Coronary artery (tissue), 2 donors: Measurements from ENCODE around the gene TPRN.
"Not testable (repeated sequence)": the region's sequence is repeated elsewhere in the genome, so short reads cannot be mapped to it uniquely, and the experiment has no call there.

ENCODE experiments used
- DNase-seq: peaks from one replicate; pipeline ENCODE4 v3.0.0-alpha.2; 2017; ENCODE audit warnings: low spot score
- H3K27ac ChIP-seq, 2 donors: fragments of 200-600 bp; sonication (generic); one replicate each; pipeline ENCODE4 v1.5.1; 2016 to 2019
- H3K4me3 ChIP-seq: fragments of 200-600 bp; sonication (generic); 2 replicates; pipeline ENCODE4 v1.5.1; 2016; ENCODE audit warnings: mild to moderate bottlenecking, moderate library complexity
- TF ChIP-seq, protein P1 (sequence below): fragments of 200-600 bp; sonication (generic); IDR thresholded peaks from one replicate; pipeline ENCODE4 v1.5.1; 2019; ENCODE audit warnings: antibody characterized with exemption

Gene TPRN

DNA sequence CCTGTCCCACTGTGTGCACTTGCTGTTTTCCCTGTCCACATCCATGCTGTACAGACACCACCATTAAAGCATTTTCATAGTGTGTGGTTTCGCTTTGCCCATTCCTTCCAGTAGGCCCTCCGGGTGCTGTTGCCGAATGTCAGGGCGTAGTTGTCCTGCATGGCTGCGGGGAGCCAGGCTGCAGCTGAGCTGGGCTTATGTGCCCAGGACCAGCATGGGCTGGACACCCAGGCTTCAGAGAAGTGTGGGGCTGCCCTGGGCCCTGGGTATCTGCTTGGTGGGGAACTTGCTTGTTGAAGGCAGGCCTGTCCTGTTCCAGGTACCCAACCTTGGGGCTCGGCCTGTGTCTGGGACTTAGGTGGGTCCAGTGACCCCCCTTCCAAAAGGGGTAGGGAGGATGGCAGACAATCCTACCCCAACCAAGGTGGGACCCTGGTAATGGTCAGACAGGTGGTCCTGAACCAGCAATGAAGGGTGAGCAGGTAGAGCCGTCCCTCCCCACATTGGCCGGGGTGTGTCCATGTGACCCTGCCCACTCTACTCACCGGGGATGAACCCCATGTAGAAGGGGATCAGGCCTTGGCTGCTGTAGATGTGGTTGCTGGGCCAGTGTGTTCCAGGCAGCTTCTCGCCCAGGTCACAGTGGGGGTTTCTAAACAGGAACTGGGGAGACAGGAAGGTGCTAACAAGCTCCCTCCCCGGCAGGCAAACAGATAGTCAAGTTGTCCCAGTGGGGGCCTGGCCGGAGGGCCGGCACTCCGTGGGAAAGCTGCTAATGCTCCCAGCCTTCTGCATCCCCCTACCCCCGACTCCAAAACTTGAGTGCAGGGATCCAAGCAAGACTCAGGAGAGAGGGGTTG, 43.3 kb upstream of the TPRN start:
- no peak overlapping the region for H3K27ac ChIP-seq
- no peak overlapping the region for H3K4me3 ChIP-seq
- TF ChIP-seq, protein P1, sequence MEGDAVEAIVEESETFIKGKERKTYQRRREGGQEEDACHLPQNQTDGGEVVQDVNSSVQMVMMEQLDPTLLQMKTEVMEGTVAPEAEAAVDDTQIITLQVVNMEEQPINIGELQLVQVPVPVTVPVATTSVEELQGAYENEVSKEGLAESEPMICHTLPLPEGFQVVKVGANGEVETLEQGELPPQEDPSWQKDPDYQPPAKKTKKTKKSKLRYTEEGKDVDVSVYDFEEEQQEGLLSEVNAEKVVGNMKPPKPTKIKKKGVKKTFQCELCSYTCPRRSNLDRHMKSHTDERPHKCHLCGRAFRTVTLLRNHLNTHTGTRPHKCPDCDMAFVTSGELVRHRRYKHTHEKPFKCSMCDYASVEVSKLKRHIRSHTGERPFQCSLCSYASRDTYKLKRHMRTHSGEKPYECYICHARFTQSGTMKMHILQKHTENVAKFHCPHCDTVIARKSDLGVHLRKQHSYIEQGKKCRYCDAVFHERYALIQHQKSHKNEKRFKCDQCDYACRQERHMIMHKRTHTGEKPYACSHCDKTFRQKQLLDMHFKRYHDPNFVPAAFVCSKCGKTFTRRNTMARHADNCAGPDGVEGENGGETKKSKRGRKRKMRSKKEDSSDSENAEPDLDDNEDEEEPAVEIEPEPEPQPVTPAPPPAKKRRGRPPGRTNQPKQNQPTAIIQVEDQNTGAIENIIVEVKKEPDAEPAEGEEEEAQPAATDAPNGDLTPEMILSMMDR, result no peak
- no peak for DNase-seq

DNA sequence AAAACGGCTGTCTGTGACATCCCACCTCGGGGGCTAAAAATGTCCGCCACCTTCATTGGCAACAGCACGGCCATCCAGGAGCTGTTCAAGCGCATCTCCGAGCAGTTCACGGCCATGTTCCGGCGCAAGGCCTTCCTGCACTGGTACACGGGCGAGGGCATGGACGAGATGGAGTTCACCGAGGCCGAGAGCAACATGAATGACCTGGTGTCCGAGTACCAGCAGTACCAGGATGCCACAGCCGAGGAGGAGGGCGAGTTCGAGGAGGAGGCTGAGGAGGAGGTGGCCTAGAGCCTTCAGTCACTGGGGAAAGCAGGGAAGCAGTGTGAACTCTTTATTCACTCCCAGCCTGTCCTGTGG, 42.7 kb upstream of the TPRN start:
- H3K4me3 ChIP-seq, DNase-seq, H3K27ac ChIP-seq: not testable (repeated sequence)

DNA sequence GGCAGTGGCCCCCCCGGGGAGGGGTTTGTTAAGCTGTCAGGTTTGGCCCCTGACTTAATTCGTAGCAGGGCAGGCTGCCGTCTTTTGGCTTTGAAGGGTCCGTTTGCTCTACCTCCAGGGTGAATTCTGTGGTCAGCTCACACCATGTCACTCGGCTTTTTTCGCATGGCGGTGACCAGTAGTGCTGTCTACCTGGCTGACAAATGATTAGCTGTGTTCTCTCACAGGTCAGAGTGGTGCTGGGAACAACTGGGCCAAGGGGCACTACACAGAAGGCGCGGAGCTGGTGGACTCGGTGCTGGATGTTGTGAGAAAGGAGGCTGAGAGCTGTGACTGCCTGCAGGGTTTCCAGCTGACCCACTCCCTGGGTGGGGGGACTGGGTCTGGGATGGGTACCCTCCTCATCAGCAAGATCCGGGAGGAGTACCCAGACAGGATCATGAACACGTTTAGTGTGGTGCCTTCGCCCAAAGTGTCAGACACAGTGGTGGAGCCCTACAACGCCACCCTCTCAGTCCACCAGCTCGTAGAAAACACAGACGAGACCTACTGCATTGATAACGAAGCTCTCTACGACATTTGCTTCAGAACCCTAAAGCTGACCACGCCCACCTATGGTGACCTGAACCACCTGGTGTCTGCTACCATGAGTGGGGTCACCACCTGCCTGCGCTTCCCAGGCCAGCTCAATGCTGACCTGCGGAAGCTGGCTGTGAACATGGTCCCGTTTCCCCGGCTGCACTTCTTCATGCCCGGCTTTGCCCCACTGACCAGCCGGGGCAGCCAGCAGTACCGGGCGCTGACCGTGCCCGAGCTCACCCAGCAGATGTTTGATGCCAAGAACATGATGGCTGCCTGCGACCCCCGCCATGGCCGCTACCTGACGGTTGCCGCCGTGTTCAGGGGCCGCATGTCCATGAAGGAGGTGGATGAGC, 42.0 kb upstream of the TPRN start:
- DNase-seq, result no peak
- Histone ChIP-seq H3K4me3 (peak overlapping the region; percentile 99), H3K27ac (peak overlapping the region; percentile 89 to 100)
- TF ChIP-seq, protein P1, result no peak

DNA sequence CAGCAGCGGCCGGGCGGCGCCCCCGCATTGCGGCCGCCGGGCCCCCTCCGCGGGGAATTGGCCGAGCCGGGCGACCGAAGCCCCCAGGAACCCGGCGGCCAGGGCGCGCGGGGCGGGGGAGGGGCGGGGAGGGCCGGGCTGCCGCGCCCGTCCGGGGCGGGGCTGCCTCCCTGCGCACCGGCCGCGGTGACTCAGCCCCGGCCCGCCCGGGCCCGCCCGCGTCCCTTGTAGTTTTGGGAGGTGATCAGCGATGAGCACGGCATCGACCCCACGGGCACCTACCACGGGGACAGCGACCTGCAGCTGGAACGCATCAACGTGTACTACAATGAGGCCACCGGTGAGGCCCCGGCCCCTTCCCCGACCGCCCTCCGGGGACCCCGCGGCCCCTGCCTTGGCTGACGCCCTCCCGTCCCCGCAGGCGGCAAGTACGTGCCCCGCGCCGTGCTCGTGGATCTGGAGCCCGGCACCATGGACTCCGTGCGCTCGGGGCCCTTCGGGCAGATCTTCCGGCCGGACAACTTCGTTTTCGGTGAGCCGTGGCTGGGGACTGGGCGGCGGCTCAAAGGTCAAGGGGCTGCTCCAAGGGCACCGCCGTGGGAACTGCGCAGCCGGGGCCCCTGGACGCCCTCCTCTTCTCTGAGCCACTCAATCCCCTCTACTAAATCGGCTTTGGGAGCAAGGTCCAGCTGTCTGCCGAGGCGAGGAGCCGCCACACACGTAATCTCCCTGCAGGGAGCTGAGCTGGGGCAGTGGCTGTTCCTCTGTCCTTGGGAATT, 41.1 kb upstream of the TPRN start:
- peak overlapping the region; percentile 89 to 100 for H3K27ac ChIP-seq
- TF ChIP-seq, protein P1, result no peak
- no peak for DNase-seq
- peak overlapping the region; percentile 99 for H3K4me3 ChIP-seq

DNA sequence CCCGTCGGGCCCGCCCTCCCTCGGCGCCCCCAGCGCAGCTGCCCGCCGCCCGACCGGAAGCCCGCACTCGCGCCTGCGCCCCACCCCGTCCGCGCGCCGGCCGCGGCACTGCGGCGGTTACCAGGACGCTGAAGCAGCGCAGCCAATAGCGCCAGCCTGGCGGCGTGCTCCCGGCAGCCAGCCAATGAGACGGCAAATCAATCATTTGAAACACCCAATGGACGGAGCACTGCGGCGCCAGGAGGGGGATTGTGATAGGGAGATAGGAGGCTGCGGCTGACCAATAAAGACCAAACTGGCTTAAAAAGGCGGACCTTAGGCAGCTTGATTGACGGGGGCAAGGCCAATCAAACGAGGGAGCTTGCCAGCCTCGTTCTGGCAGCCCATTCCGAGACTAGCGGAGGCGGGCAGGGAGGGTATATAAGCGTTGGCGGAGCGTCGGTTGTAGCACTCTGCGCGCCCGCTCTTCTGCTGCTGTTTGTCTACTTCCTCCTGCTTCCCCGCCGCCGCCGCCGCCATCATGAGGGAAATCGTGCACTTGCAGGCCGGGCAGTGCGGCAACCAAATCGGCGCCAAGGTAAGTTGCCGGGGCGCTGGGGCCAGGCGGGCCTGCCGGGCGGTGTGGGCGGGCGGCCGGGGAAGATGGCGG, 40.4 kb upstream of the TPRN start, which contains the start of gene TUBB4B:
TSS of gene TUBB4B (plus strand) at position 447 of the 649 bp plus-strand sequence. CDS start at position 521, 74 bp downstream.
- H3K4me3 ChIP-seq, result peak within 1 kb of the TSS; percentile 99
- DNase-seq, result peak; percentile 99
- TF ChIP-seq, protein P1, result no peak

DNA sequence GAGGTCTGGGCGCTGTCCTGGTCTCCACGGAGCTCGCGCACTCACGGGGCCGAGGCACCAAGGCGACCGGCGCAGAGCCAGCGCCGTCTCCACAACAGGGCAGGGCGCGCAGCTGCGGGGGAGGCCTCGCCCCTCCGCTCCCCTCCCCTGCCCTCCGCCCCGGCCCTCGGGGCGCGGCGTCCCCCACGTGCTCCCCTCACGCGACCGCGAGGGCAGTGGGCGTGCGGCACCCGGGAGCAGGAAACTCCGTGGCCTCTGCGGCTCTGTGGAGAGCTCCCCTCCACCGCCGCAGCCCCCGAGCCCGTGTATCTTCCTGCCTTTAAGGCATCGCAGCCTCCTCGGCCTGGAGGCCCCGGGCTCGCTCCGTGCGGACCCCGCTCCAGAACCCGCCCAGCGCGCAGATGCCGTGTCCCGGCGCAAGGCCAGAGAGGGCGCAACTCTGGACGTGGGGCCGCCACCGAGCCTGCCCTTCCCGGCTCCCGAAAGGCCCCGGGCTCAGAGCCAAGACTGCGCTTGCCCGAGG, 39.8 kb upstream of the TPRN start:
- TF ChIP-seq, protein P1, result no peak
- H3K4me3 ChIP-seq, result peak overlapping the region; percentile 84
- DNase-seq, result peak; percentile 88
- peak overlapping the region; percentile 81 to 100 for H3K27ac ChIP-seq

More for the DNA sequence above, 40.4 kb upstream of the TPRN start, which contains the start of gene TUBB4B:
- peak within 1 kb of the TSS; percentile 89 to 100 for H3K27ac ChIP-seq

DNA sequence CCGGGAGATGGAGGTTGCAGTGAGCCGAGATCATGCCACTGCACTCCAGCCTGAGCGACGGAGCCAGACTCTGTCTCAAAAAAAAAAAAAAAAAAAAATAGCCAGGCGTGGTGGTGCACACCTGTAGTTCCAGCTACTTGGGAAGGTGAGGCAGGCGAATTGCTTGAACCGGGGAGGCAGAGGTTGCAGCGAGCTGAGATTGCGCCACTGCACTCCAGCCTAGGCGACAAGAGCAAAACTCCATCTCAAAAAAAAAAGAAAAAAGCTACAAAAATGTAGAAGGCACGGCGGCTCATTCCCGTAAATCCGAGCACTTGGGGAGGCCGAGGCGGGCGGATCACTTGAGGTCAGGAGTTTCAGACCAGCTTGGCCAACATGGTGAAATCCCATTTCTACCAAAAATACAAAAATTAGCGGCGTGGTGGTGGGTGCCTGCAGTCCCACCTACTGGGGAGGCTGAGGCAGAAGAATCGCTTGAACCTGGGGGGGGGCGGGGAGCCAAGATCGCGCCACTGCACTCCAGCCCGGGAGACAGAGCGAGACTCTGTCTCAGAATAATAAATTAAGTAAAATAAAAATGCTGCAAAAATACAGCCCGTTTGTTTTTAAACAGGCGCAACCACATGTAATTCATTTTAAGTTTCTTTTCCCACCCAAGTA, 39.1 kb upstream of the TPRN start:
- peak overlapping the region; percentile 81 to 100 for H3K27ac ChIP-seq
- H3K4me3 ChIP-seq, result peak overlapping the region; percentile 84
- not testable (repeated sequence) for DNase-seq
